GM23338 (cell line): ENCODE results near the gene EXOG.

Source experiments
- CREB1 ChIP-seq: fragments of 250-450 bp; sonication (Bioruptor Pico); IDR thresholded peaks from 2 replicates; pipeline ENCODE4 v1.5.0; 2020; ENCODE audit warnings: low read depth, mild to moderate bottlenecking, moderate library complexity
- CTCF ChIP-seq, 2 experiments: fragments of 200-600 bp in 1 of 2; sonication (generic) in 1 of 2; conservative IDR thresholded peaks; 2 replicates each; pipeline versions ENCODE4 v1.5.1 to v1.6.1; 2016 to 2017; ENCODE audit warnings: antibody characterized with exemption in 2 of 2, low read depth in 2 of 2, mild to moderate bottlenecking in 2 of 2, moderate library complexity in 1 of 2
- EZH2 ChIP-seq: fragments of 200-600 bp; sonication (generic); IDR thresholded peaks from one replicate; pipeline ENCODE4 v1.8.0; 2017; ENCODE audit warnings: antibody characterized with exemption, mild to moderate bottlenecking, low read depth; ENCODE audit not compliant: unreplicated experiment
- EZH2phosphoT487 ChIP-seq: fragments of 200-600 bp; sonication (generic); IDR thresholded peaks from one replicate; pipeline ENCODE4 v1.8.1; 2018; ENCODE audit warnings: antibody characterized with exemption; ENCODE audit not compliant: unreplicated experiment
- JUNB ChIP-seq: IDR thresholded peaks from one replicate; pipeline ENCODE4 v1.6.1; 2016; ENCODE audit warnings: antibody characterized with exemption; ENCODE audit not compliant: unreplicated experiment
- NANOG ChIP-seq: IDR thresholded peaks from 2 replicates; pipeline ENCODE4 v1.6.1; 2016; ENCODE audit warnings: antibody characterized with exemption, borderline replicate concordance
- POLR2AphosphoS5 ChIP-seq: IDR thresholded peaks from 2 replicates; pipeline ENCODE4 v1.6.1; 2016; ENCODE audit warnings: antibody characterized with exemption, low read depth
- REST ChIP-seq: IDR thresholded peaks from one replicate; pipeline ENCODE4 v1.6.1; 2018; ENCODE audit warnings: antibody characterized with exemption; ENCODE audit not compliant: unreplicated experiment
- STAT1 ChIP-seq: IDR thresholded peaks from one replicate; pipeline ENCODE4 v1.6.1; 2016; ENCODE audit warnings: antibody characterized with exemption; ENCODE audit not compliant: unreplicated experiment

- TF ChIP-seq CTCF (conservative IDR thresholded peaks at IDR 0.05; ENCODE audit: low read depth in 2 of 2) (no peak), POLR2AphosphoS5 (no peak), EZH2phosphoT487 (no peak), EZH2 (no peak), REST (no peak), CREB1 (CRISPR knock-in tag) (no peak), JUNB (no peak), NANOG (no peak), STAT1 (no peak)
These were observed 27.4 kb upstream of the EXOG start for GRCh38 chr3:38468765-38469164.
